Endodermal cell (in vitro differentiated cells): Measurements from ENCODE around the gene CD53. TPM values are rescaled to one million over a fixed set of nuclear protein-coding genes. Genes with fewer than 3 reads are reported as not detected.

ENCODE experiments used
- DNase-seq: peaks from one replicate; pipeline ENCODE4 v3.0.0-alpha.2; 2017
- H3K27ac ChIP-seq: 2 replicates; pipeline ENCODE4 v1.5.1; 2013; ENCODE audit warnings: mild to moderate bottlenecking, low read depth, low read length, moderate library complexity
- H3K27me3 ChIP-seq: 2 replicates; pipeline ENCODE4 v1.6.1; 2013; ENCODE audit warnings: mild to moderate bottlenecking, low read length, moderate library complexity; ENCODE audit not compliant: insufficient read depth, control insufficient read depth, poor library complexity, severe bottlenecking
- H3K36me3 ChIP-seq: 2 replicates; pipeline ENCODE4 v1.7.0; 2013; ENCODE audit warnings: mild to moderate bottlenecking, low read length, moderate library complexity; ENCODE audit not compliant: control insufficient read depth, insufficient read depth
- H3K4me1 ChIP-seq: one replicate; pipeline ENCODE4 v1.7.0; 2013; ENCODE audit warnings: low read length; ENCODE audit not compliant: control insufficient read depth, insufficient read depth
- H3K4me3 ChIP-seq: 2 replicates; pipeline ENCODE4 v1.5.1; 2013; ENCODE audit warnings: mild to moderate bottlenecking, low read length, moderate library complexity
- H3K9ac ChIP-seq: 2 replicates; pipeline ENCODE4 v1.6.1; 2013; ENCODE audit warnings: mild to moderate bottlenecking, low read length, moderate library complexity; ENCODE audit not compliant: poor library complexity, severe bottlenecking; ENCODE audit errors: extremely low read depth
- H3K9me3 ChIP-seq: 2 replicates; pipeline ENCODE4 v1.6.1; 2013; ENCODE audit warnings: mild to moderate bottlenecking, low read length, moderate library complexity; ENCODE audit not compliant: control insufficient read depth
- H3K27ac Mint-ChIP-seq: 2 replicates; pipeline ENCODE4 v1.8.0; 2020; ENCODE audit warnings: mixed read lengths
- H3K27me3 Mint-ChIP-seq: 2 replicates; pipeline ENCODE4 v1.8.0; 2021; ENCODE audit warnings: mild to moderate bottlenecking, mixed read lengths; ENCODE audit not compliant: insufficient read depth
- H3K36me3 Mint-ChIP-seq: 2 replicates; pipeline ENCODE4 v1.8.0; 2020; ENCODE audit warnings: low read depth, mixed read lengths
- H3K4me1 Mint-ChIP-seq: 2 replicates; pipeline ENCODE4 v1.8.0; 2020; ENCODE audit warnings: mixed read lengths
- H3K4me3 Mint-ChIP-seq: 2 replicates; pipeline ENCODE4 v1.8.0; 2020; ENCODE audit warnings: mild to moderate bottlenecking, moderate library complexity, mixed read lengths
- H3K9me3 Mint-ChIP-seq: 2 replicates; pipeline ENCODE4 v1.8.0; 2020; ENCODE audit warnings: mild to moderate bottlenecking, mixed read lengths
- WGBS, 2 experiments: methylation state at CpG; one replicate each; pipeline versions ENCODE4 v1.1.5 to v1.1.7; 2013; ENCODE audit warnings: missing lambda C conversion rate in 2 of 2, mixed read lengths in 1 of 2; ENCODE audit not compliant: insufficient coverage in 1 of 2, insufficient read length in 1 of 2; 5-methylcytosine and 5-hydroxymethylcytosine counted together
- total RNA-seq, 2 donors: library from RNA; stranded (reverse); fragmentation: NEBNext Ultra II Directional in 1 of 2; extraction: Animal tissue kit (Norgen Biotek cat#: 25700) in 1 of 2; gene quantifications; 2 replicates in 1 of 2; 3 replicates in 1 of 2; pipeline ENCODE4 v1.2.1, GENCODE V29; 2021
- TF ChIP-seq, protein P1 (sequence below): fragments of 200-600 bp; sonication (generic); conservative IDR thresholded peaks from 2 replicates; pipeline ENCODE4 v1.5.0; 2021; ENCODE audit warnings: antibody characterized with exemption, mild to moderate bottlenecking

CD53 gene
- total RNA-seq, 2 donors from 2014 or later: not detected

DNA sequence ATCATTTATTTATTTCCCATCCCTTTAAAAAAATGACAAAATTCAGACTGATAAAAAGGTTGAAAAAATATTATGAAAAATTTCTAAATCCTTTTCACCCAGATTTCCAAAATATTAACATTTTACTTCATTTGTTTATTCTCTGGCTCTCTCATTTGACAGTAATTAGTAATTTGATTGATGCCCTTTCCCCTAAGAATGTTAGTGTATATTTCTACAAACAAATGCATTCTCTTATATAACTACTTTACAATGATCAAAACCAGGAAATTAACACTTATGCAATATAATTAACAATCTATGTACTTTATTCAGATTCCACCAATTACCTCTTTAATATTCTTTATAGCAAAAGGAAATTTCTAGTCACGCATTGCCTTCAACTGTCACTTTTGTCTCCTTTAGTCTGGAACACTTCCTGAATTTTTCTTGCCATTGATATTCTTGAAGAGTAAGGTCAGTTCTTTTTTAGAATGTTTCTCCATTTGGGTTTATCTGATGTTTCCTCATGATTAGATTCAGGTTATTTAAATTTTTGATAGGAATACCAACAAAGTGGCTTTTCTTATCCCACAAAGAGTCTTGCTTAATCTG is 3.9 kb downstream of the CD53 start:
- Histone ChIP-seq H3K9ac (no peak overlapping the region), H3K9me3 (no peaks in the 10 kb centered on the region), H3K36me3 (no peaks in the 10 kb centered on the region), H3K4me1 (peaks cover 22% of the 10 kb centered on the region), H3K4me3 (no peak overlapping the region), H3K27me3 (no peaks in the 10 kb centered on the region), H3K27ac (no peak overlapping the region)
- H3K36me3 Mint-ChIP-seq: no peaks in the 10 kb centered on the region
- WGBS, 2 experiments: 100% methylated on average over 1 of the region's 1 CpG
- DNase-seq: no peak
- H3K4me1 Mint-ChIP-seq: peaks cover 16% of the 10 kb centered on the region
- no peaks in the 10 kb centered on the region for H3K9me3 Mint-ChIP-seq
- no peak overlapping the region for H3K27ac Mint-ChIP-seq
- H3K4me3 Mint-ChIP-seq: no peak overlapping the region
- no peaks in the 10 kb centered on the region for H3K27me3 Mint-ChIP-seq
- TF ChIP-seq, protein P1, sequence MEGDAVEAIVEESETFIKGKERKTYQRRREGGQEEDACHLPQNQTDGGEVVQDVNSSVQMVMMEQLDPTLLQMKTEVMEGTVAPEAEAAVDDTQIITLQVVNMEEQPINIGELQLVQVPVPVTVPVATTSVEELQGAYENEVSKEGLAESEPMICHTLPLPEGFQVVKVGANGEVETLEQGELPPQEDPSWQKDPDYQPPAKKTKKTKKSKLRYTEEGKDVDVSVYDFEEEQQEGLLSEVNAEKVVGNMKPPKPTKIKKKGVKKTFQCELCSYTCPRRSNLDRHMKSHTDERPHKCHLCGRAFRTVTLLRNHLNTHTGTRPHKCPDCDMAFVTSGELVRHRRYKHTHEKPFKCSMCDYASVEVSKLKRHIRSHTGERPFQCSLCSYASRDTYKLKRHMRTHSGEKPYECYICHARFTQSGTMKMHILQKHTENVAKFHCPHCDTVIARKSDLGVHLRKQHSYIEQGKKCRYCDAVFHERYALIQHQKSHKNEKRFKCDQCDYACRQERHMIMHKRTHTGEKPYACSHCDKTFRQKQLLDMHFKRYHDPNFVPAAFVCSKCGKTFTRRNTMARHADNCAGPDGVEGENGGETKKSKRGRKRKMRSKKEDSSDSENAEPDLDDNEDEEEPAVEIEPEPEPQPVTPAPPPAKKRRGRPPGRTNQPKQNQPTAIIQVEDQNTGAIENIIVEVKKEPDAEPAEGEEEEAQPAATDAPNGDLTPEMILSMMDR: no peak

DNA sequence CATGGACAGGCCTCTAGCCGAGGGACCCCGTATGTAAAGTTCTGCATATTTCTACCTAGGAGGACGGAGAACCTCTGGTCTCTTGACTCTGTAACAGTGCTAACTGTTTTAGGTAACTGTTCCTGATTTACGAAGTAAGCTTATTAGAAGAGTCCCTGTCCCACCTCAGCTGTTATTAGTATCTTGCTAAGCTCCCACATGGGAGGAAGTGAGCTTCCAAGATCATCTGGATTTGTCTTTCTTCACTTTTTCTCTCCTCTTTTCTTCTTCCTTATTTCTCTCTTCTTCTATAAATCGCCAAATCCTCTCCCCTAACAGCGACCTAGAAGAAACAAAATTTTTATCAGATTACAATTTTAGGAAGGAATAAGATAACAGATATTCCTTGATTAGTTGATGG is 4.4 kb downstream of the CD53 start:
- Histone ChIP-seq H3K9ac (no peak overlapping the region), H3K36me3 (no peaks in the 10 kb centered on the region), H3K27ac (no peak overlapping the region), H3K27me3 (no peaks in the 10 kb centered on the region), H3K4me1 (peaks cover 21% of the 10 kb centered on the region), H3K9me3 (no peaks in the 10 kb centered on the region), H3K4me3 (no peak overlapping the region)
- TF ChIP-seq, protein P1: no peak
- H3K27me3 Mint-ChIP-seq: no peaks in the 10 kb centered on the region
- H3K9me3 Mint-ChIP-seq: no peaks in the 10 kb centered on the region
- no peak for DNase-seq
- no peak overlapping the region for H3K4me3 Mint-ChIP-seq
- 89 to 91% methylated on average over 4 to 5 of the region's 6 CpGs for WGBS, 2 experiments
- H3K36me3 Mint-ChIP-seq: no peaks in the 10 kb centered on the region
- no peak overlapping the region for H3K27ac Mint-ChIP-seq
- peaks cover 16% of the 10 kb centered on the region for H3K4me1 Mint-ChIP-seq

DNA sequence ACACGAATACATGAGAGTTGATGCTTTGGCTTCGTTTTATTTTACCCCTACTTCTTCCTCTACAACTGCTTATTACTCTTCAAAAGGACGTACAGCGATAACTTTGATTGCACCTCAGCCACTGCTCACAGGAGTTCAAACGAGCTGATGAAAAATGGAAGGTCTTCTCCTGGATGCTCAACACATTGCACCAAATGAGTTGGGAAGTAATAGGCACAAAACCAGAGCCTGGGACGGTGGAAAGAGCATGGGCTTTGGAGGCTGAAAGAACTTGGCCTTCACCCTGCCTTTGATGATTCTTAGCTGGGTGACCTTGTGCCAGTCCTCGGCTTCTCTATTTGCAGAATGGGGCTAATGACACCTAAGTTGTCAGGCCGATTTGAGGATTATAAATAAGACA is 4.8 kb downstream of the CD53 start:
- Histone ChIP-seq H3K27me3 (no peaks in the 10 kb centered on the region), H3K9ac (no peak overlapping the region), H3K36me3 (no peaks in the 10 kb centered on the region), H3K4me3 (no peak overlapping the region), H3K27ac (no peak overlapping the region), H3K4me1 (peaks cover 16% of the 10 kb centered on the region), H3K9me3 (no peaks in the 10 kb centered on the region)
- no peak overlapping the region for H3K27ac Mint-ChIP-seq
- whole genome bisulfite sequencing, 2 experiments: 87 to 95% methylated on average over 7 to 8 of the region's 8 CpGs
- H3K4me3 Mint-ChIP-seq: no peak overlapping the region
- peaks cover 12% of the 10 kb centered on the region for H3K4me1 Mint-ChIP-seq
- H3K27me3 Mint-ChIP-seq: no peaks in the 10 kb centered on the region
- DNase-seq: no peak
- H3K36me3 Mint-ChIP-seq: no peaks in the 10 kb centered on the region
- no peaks in the 10 kb centered on the region for H3K9me3 Mint-ChIP-seq
- TF ChIP-seq, protein P1: no peak
